GM18511 (cell line): ENCODE results near the gene HLA-DPA1.
A peak's percentile ranks its signal among the peaks of the same experiment; 100 is the strongest.

ENCODE experiments used
- ATAC-seq: cut with Tn5 transposase; IDR thresholded peaks from one replicate; pipeline ENCODE4 v1.9.1; 2021; ENCODE audit warnings: mild to moderate bottlenecking, moderate library complexity; ENCODE audit not compliant: unreplicated experiment

The HLA-DPA1 gene

GRCh38 chr6:33088931-33089620, 15.6 kb upstream of the HLA-DPA1 start:
- no peak for ATAC-seq

GRCh38 chr6:33088258-33088930, 14.9 kb upstream of the HLA-DPA1 start:
- ATAC-seq: no peak

GRCh38 chr6:33085627-33086026, 12.2 kb upstream of the HLA-DPA1 start:
- ATAC-seq: no peak

GRCh38 chr6:33082702-33083101, 9.3 kb upstream of the HLA-DPA1 start:
- ATAC-seq: no peak

- ATAC-seq: no peak
Measured at GRCh38 chr6:33081098-33081824, 7.8 kb upstream of the HLA-DPA1 start.

- no peak for ATAC-seq
Measured at GRCh38 chr6:33080127-33081089, 7.0 kb upstream of the HLA-DPA1 start.

- ATAC-seq: no peak
Measured at GRCh38 chr6:33079580-33079979, 6.1 kb upstream of the HLA-DPA1 start.

- ATAC-seq: no peak
Measured at GRCh38 chr6:33078919-33079521, 5.6 kb upstream of the HLA-DPA1 start.

GRCh38 chr6:33078442-33078841, 5.0 kb upstream of the HLA-DPA1 start:
- ATAC-seq: no peak

- no peak for ATAC-seq
Measured at GRCh38 chr6:33077908-33078307, 4.5 kb upstream of the HLA-DPA1 start.

GRCh38 chr6:33076406-33076934, 3.0 kb upstream of the HLA-DPA1 start:
- no peak for ATAC-seq

- peak; percentile 76 for ATAC-seq
Measured at GRCh38 chr6:33075568-33076405, 2.3 kb upstream of the HLA-DPA1 start, which contains the start of gene HLA-DPB1. TSS of gene HLA-DPB1 (plus strand) at chr6:33075990. CDS start at chr6:33076042, 52 bp downstream.

GRCh38 chr6:33075208-33075567, 1.7 kb upstream of the HLA-DPA1 start:
- ATAC-seq: peak; percentile 25

GRCh38 chr6:33072508-33073100, 845 bp downstream of the HLA-DPA1 start:
- no peak for ATAC-seq

- no peak for ATAC-seq
Measured at GRCh38 chr6:33071569-33071968, 1.9 kb downstream of the HLA-DPA1 start.

- no peak for ATAC-seq
Measured at GRCh38 chr6:33070909-33071308, 2.5 kb downstream of the HLA-DPA1 start.

- ATAC-seq: no peak
Measured at GRCh38 chr6:33069021-33069738, 4.3 kb downstream of the HLA-DPA1 start.

- no peak for ATAC-seq
Measured at GRCh38 chr6:33066917-33067521, 6.4 kb downstream of the HLA-DPA1 start.
